ENCODE data around the gene HECTD2. TPM values are rescaled to one million over a fixed set of nuclear protein-coding genes. Genes with fewer than 3 reads are reported as not detected.

Gene HECTD2
- 11.2 and 15.6 TPM in 2 replicates for total RNA-seq

GRCh38 chr10:91409869-91410637 is at the start of gene HECTD2:
TSS of gene HECTD2 (plus strand) at chr10:91410344. CDS start at chr10:91410439, 95 bp downstream.

Small RNAs within 50 kb of the gene (small RNA-seq; reads per million reads assigned to genes)
- gene AL161798.1 (not detected), gene RPS27P1 (not detected)

Other genes starting within 250 kb of the HECTD2 start
- 32.8 and 42.7 TPM in 2 replicates for gene PCGF5, start 189.7 kb upstream of the HECTD2 start, total RNA-seq
- gene PPP1R3C, start 222.7 kb downstream of the HECTD2 start, total RNA-seq: 75.5 and 139 TPM in 2 replicates